Myocyte (in vitro differentiated cells): ENCODE data around the gene RGS6. TPM values are rescaled to one million over a fixed set of nuclear protein-coding genes. Genes with fewer than 3 reads are reported as not detected.

Experiments used
- microRNA-seq: library from miRNA; unstranded; fragments of <30 nt; microRNA quantifications from one replicate; pipeline ENCODE4, GENCODE V29; 2016
- total RNA-seq: library from RNA; depleted of rRNA; stranded (reverse); fragments of >200 nt; gene quantifications from 2 replicates; pipeline ENCODE4 v1.2.3, GENCODE V29; 2014

RGS6 gene
- total RNA-seq, 1 donor from 2014 or later: not detected

Small RNAs within 50 kb of the gene (microRNA-seq; reads per million reads assigned to microRNA genes)
- not detected for gene MIR7843
